Mucosa of rectum (tissue), 2 donors: ENCODE data around the gene IRAK1.

ENCODE experiments used
- H3K27ac ChIP-seq, 2 donors: one replicate each; pipeline ENCODE4 v1.7.0; 2013; ENCODE audit warnings: inconsistent platforms in 2 of 2, low read depth in 2 of 2, low read length in 2 of 2
- H3K27me3 ChIP-seq, 2 donors: one replicate each; pipeline ENCODE4 v1.7.0; 2013; ENCODE audit warnings: low read length in 2 of 2; ENCODE audit not compliant: control insufficient read depth in 2 of 2, insufficient read depth in 2 of 2
- H3K36me3 ChIP-seq, 2 donors: one replicate each; pipeline ENCODE4 v1.7.0; 2013; ENCODE audit warnings: low read length in 2 of 2; ENCODE audit not compliant: control insufficient read depth in 2 of 2, insufficient read depth in 2 of 2
- H3K4me1 ChIP-seq, 2 donors: one replicate each; pipeline ENCODE4 v1.7.0; 2013; ENCODE audit warnings: low read length in 2 of 2, mild to moderate bottlenecking in 1 of 2; ENCODE audit not compliant: control insufficient read depth in 2 of 2, insufficient read depth in 2 of 2
- H3K4me3 ChIP-seq, 2 donors: one replicate each; pipeline ENCODE4 v1.7.0; 2013; ENCODE audit warnings: low read length in 2 of 2
- H3K9ac ChIP-seq, 2 donors: one replicate each; pipeline ENCODE4 v1.7.0; 2013; ENCODE audit warnings: low read length in 2 of 2, low read depth in 1 of 2, mild to moderate bottlenecking in 1 of 2
- H3K9me3 ChIP-seq, 2 donors: one replicate each; pipeline ENCODE4 v1.7.0; 2013; ENCODE audit warnings: low read length in 2 of 2; ENCODE audit not compliant: control insufficient read depth in 2 of 2
- donor health status: healthy.
- donor health status: Normal muscosa, but diverticular disease.

IRAK1 gene

GRCh38 chrX:154022108-154022507 is 2.4 kb upstream of the IRAK1 start:
- Histone ChIP-seq H3K4me3 (no peak overlapping the region), H3K9me3 (no peaks in the 10 kb centered on the region), H3K36me3 (peaks cover 0 to 2% of the 10 kb centered on the region in 2 donors), H3K9ac (no peak overlapping the region), H3K4me1 (peaks cover 4 to 12% of the 10 kb centered on the region in 2 donors), H3K27me3 (peaks cover 0 to 6% of the 10 kb centered on the region in 2 donors), H3K27ac (no peak overlapping the region)

- Histone ChIP-seq H3K27ac (no peak overlapping the region), H3K4me1 (peaks cover 4 to 12% of the 10 kb centered on the region in 2 donors), H3K9me3 (no peaks in the 10 kb centered on the region), H3K27me3 (peaks cover 0 to 6% of the 10 kb centered on the region in 2 donors), H3K9ac (no peak overlapping the region), H3K36me3 (peaks cover 4 to 5% of the 10 kb centered on the region in 2 donors), H3K4me3 (no peak overlapping the region)
Observed at GRCh38 chrX:154021131-154021611, 1.5 kb upstream of the IRAK1 start.

DNA sequence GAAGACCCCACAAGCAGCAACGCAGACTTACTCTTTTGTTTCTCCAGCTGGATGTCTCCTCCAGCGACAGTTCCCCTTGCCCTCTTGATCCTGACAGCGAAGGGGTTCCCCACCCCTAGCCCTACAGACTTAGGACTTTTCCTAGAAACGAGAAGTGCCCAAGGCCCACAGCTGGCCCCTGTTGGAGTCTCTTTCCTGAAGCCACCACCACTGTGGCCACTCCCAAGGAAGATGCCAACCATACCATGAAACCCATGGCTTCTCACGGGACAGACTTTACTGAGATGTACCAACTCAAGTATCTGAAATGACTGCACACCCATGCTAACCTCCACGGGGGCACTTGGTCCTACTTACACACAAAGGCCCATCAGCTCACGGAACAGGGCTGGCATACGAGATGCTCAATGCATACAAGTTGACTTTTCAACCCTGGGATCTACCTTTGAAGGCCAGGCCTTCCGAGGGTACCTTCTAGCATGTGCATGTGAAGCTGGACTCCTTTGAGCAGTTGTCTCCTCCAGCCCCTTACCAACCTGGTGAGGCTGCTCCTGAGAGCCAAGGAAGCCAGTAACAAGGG is 924 bp upstream of the IRAK1 start:
- Histone ChIP-seq H3K27me3 (peaks cover 0 to 6% of the 10 kb centered on the region in 2 donors), H3K27ac (peak overlapping the region; percentile 81 to 87), H3K9ac (peak overlapping the region; percentile 60 to 73), H3K36me3 (peaks cover 5 to 9% of the 10 kb centered on the region in 2 donors), H3K4me3 (peak overlapping the region; percentile 51 to 74), H3K9me3 (no peaks in the 10 kb centered on the region), H3K4me1 (peaks cover 4 to 12% of the 10 kb centered on the region in 2 donors)

- Histone ChIP-seq H3K27ac (peak overlapping the region; percentile 34 to 68), H3K9ac (peak overlapping the region; percentile 48 to 70), H3K4me3 (peak overlapping the region; percentile 63 to 65), H3K36me3 (peaks cover 5 to 9% of the 10 kb centered on the region in 2 donors), H3K9me3 (no peaks in the 10 kb centered on the region), H3K4me1 (peaks cover 4 to 12% of the 10 kb centered on the region in 2 donors), H3K27me3 (peaks cover 0 to 6% of the 10 kb centered on the region in 2 donors)
Observed at GRCh38 chrX:154019061-154019621, 561 bp downstream of the IRAK1 start.

- peak overlapping the region; percentile 34 to 68 for H3K27ac ChIP-seq
- H3K27me3 ChIP-seq: peaks cover 0 to 6% of the 10 kb centered on the region in 2 donors
- H3K4me1 ChIP-seq: peaks cover 4 to 12% of the 10 kb centered on the region in 2 donors
- H3K9me3 ChIP-seq: no peaks in the 10 kb centered on the region
- peak overlapping the region; percentile 63 to 65 for H3K4me3 ChIP-seq
- H3K9ac ChIP-seq: peak overlapping the region; percentile 48 to 70
- peaks cover 5 to 9% of the 10 kb centered on the region in 2 donors for H3K36me3 ChIP-seq
Observed at GRCh38 chrX:154018518-154019060, 1.1 kb downstream of the IRAK1 start.

DNA sequence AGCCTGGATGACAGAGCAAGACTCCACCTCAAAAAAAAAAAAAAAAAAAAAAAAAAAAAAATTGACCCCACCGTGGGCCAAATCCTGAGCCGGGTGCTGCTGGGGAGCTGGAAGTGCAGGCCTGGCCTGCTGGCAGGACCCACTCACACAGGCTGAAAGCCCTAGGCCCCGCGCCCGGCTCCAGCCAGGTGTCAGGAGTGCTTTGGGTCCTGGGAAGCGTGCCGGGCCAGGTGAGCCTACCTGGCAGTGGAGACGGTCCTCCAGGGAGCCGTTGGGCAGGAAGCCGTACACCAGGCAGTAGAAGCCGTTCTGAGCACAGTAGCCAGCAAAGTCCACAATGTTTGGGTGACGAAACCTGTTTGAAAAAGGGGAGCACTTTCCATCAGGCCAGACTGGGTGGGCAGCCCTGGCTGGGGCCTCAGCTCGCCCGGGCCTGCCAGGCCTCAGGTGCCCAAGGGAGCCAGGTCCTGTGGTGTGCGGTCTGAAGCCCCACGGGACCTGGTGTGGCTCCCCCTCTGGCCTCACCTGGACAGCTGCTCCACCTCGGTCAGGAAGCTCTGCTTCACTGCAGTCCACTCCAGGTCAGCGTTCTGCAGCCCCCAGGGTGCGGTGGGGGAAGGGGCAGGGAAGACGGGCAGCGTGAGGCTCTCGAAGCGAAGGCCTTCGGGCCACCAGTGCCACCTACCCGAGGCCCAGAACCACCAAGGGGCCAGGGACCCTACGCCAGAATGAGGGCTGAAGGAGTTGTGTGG is 1.8 kb downstream of the IRAK1 start:
- no peak overlapping the region for H3K27ac ChIP-seq
- H3K9me3 ChIP-seq: no peaks in the 10 kb centered on the region
- peaks cover 5 to 9% of the 10 kb centered on the region in 2 donors for H3K36me3 ChIP-seq
- H3K27me3 ChIP-seq: peaks cover 0 to 6% of the 10 kb centered on the region in 2 donors
- H3K4me1 ChIP-seq: peaks cover 4 to 12% of the 10 kb centered on the region in 2 donors
- no peak overlapping the region for H3K9ac ChIP-seq
- H3K4me3 ChIP-seq: peak overlapping the region; percentile 63 to 65

DNA sequence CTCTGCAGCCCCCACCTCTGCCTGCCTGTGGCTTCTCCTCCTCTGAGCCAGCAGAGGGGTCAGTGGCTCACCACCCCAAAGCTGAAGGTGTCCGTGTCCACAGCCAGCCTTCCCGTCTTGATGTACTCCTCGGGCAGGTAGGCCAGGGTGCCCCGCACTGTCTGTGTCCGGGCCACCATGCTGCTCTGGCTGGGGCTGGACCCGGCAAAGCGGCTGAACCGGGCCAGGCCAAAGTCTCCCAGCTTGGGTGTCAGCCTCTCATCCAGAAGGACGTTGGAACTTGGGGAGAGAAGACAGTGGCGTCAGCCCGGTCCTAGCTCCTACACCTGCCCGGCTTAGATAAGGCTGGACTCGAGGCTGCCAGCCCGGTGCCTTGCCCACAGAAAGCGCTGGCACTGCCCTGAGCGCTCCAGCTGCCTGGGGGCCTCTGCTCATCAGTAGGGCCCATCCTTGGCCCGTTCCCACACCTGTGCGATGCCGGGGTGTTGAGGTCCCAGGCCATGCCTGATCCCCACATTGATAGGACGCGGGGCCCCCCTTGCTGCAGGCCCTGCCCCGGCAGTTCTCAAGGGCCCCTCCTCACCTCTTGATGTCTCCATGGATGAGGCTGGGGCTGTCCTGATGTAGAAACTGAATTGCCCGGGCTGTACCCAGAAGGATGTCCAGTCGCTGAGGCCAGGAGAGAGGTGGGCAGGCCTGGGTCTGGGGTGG is 3.2 kb downstream of the IRAK1 start:
- Histone ChIP-seq H3K36me3 (peaks cover 5 to 15% of the 10 kb centered on the region in 2 donors), H3K27me3 (no peaks in the 10 kb centered on the region)

GRCh38 chrX:154015581-154016264 is 4.0 kb downstream of the IRAK1 start:
- no peak overlapping the region for H3K9ac ChIP-seq
- H3K27ac ChIP-seq: no peak overlapping the region

More for the DNA sequence above, 3.2 kb downstream of the IRAK1 start:
- Histone ChIP-seq H3K9me3 (no peaks in the 10 kb centered on the region), H3K4me3 (no peak overlapping the region), H3K9ac (no peak overlapping the region), H3K4me1 (peaks cover 4 to 12% of the 10 kb centered on the region in 2 donors), H3K27ac (no peak overlapping the region)

More at GRCh38 chrX:154015581-154016264, 4.0 kb downstream of the IRAK1 start:
- peaks cover 6 to 15% of the 10 kb centered on the region in 2 donors for H3K36me3 ChIP-seq
- H3K9me3 ChIP-seq: no peaks in the 10 kb centered on the region
- H3K4me1 ChIP-seq: peaks cover 4 to 11% of the 10 kb centered on the region in 2 donors
- no peaks in the 10 kb centered on the region for H3K27me3 ChIP-seq
- H3K4me3 ChIP-seq: no peak overlapping the region
